Lower leg skin (tissue), 3 donors: Measurements from ENCODE around the gene BBS9.

Experiments used
- CTCF ChIP-seq, 3 donors: fragments of 450-650 bp; IDR thresholded peaks; one replicate each; pipeline ENCODE4 v1.5.1; 2016; ENCODE audit warnings: antibody characterized with exemption in 3 of 3, mild to moderate bottlenecking in 3 of 3, moderate library complexity in 2 of 3
- POLR2A ChIP-seq, 2 donors: fragments of 450-650 bp; IDR thresholded peaks; one replicate each; pipeline ENCODE4 v1.6.1; 2016 to 2017; ENCODE audit warnings: antibody characterized with exemption in 2 of 2, mild to moderate bottlenecking in 1 of 2, moderate library complexity in 1 of 2

GRCh38 chr7:33509206-33509605 lies 379.8 kb downstream of the BBS9 start:
- TF ChIP-seq CTCF (IDR thresholded peaks at IDR 0.05) (no peak), POLR2A (IDR thresholded peaks at IDR 0.05) (no peak)
